Inflammatory macrophage treated with lipopolysaccharide for 1 hour (primary cell): ENCODE results near the gene RHEBL1.

Experiments used
- DNase-seq, 2 donors: peaks; one replicate each; pipeline ENCODE4 v3.0.0-alpha.2; 2020 to 2022

The RHEBL1 gene, protein sequence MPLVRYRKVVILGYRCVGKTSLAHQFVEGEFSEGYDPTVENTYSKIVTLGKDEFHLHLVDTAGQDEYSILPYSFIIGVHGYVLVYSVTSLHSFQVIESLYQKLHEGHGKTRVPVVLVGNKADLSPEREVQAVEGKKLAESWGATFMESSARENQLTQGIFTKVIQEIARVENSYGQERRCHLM

DNA sequence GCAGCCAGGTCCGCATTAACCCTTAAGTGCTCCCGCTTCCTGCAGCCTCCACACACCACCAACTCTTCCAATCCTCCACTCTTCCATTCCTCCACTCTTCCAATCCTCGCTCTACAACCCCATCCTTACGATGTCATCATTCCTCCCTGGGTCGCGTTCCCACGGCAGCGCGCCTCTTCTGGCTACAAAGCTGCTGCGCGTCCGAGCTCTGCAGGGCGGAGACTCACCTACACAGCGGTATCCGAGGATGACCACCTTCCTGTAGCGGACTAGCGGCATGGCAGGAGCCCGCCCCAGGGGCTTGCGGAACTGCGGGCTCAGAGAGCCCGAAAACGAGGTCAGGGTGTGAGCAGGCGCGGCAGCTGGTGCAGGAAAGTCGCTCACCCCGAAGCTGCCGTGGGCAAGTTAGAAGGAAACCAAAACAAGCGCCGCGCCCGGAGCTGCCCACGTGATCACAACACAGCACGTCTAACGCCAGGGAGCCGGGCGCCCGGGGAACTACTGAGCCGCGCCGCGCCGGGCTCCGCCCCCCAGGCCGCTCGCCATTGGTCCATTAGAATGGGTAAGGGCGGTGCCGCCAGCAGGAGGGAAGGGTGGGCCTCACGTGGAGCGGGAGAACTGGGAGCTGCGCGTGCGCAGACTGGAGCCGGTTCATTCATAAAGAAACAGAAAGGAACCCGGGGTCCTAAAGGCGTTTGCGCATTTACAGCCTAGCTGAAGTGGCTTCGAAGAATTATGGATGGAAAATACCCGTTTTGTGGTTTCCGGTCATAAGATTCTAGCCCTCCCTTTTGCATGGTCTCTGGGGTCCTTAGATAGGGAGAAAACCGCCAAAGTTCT is at the start of gene RHEBL1:
RHEBL1 (minus strand) TSS at position 473 of the 840 bp plus-strand sequence; CDS start at position 279, 194 bp downstream.
- DNase-seq = peak; percentile 98 to 99

DNA sequence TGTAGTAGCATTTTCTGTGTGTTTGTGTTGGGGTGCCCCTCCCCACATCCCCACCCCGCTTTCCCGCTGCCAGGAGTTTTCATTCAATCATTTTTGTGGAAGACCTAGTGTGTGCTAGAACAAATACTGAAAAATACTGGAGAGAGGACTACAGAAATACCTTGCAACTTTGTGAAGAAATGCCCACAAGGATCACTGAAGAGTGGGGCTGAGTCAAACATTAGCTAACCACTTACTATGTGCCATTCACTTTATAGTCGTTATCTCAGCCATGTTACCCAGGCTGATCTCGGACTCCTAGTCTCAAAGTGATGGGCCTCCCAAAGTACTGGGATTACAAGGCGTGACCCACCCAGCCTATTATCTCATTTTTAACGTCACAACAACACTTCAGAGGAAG is 41.4 kb upstream of the RHEBL1 start:
- no peak for DNase-seq

DNA sequence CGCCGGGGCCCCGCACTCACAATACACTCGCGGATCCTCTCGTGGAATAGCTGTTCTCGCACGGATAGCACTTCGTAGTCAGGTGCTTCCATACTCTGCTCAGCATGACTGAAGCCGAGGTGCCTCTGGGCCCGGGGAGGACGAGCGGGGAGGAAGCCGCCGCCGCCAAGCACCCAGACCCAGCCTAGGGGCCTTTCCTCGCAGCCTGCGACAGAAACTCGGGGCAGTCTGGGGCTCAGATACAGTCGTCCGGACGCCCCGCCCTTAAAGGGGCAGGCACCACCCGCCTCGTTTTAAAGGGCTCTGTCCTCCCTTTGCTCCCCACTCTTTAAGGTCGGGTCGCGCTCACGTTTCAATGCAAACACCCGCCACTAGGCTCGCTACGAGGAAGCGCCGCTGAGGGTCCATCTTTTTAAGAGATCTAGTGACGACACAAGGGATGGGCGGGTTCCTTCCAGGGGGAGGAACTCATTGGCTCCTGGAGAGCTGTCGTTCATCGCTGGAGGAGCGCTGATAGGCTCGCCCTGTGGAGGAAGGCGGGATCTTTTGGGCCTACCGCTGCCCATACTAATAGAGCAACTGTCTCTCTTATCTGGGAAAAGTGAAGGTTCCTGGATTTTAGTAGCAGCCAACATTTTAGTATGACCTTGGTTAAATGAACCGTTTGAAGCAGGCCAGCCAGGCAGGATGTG is 40.8 kb upstream of the RHEBL1 start, which contains the start of gene LMBR1L:
LMBR1L (minus strand) TSS at position 384 of the 692 bp plus-strand sequence; CDS start at position 92, 292 bp downstream.
- DNase-seq = peak; percentile 97 to 100

DNA sequence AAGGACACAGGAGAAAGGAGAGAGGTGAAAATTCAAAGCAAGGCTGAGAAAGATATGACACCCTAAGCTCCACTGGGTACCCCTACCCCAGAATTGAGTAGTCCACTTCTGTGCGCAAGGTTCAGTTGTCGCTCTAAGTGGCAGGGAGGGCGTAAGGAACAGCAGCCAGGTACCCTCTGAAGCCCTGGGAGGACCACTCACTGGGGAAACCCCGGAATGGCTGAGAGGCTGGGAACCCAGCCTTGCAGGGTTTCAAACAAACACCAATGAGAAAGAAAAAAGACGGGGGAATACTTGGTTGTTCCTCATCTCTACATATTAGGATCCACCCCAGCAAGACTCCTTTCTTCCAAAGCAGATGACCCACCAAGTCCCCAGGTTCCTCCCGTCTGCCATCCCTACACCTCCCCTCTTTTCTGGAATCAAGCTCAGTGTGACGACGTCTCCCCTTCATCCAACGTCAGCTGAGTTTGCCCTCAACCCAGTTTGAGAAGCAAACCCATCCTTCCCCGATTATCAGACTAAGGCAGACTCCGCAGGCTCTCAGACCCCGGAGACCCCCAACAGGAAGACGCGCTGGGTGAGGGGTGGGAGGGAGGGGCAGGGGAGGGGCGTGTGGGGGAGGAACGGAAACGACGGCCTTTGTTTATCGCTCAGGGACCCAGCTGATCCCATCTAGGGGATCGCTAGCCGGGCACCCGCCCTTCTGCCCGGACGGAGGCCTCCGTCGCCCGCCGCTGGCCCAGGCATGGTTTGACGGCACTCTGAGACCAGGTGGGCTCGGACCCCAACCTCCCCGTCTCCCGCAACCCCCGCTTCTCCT is 40.1 kb upstream of the RHEBL1 start:
- DNase-seq = no peak

DNA sequence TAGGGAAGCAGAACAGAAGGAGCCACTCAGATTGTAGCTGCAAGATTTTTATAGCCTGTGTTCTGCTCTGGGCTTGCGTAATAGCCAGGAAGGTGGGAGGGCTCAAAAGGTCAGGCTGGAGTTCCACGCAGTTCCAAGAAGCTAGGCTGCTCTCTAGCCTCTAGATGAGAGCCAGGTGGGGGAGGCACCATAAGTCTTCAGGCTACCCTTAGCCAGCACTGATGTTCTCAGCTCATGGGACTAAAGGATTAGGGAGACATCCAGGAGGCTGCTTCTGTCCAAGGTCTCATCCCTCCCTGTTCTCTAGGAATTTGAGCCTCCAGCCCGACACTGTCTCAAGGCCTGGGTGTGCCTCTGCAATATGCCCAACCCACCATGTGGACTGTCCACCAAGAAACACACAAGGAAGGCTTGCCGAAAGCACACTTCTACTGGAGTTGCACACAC is 39.2 kb upstream of the RHEBL1 start:
- peak; percentile 70 to 74 for DNase-seq

DNA sequence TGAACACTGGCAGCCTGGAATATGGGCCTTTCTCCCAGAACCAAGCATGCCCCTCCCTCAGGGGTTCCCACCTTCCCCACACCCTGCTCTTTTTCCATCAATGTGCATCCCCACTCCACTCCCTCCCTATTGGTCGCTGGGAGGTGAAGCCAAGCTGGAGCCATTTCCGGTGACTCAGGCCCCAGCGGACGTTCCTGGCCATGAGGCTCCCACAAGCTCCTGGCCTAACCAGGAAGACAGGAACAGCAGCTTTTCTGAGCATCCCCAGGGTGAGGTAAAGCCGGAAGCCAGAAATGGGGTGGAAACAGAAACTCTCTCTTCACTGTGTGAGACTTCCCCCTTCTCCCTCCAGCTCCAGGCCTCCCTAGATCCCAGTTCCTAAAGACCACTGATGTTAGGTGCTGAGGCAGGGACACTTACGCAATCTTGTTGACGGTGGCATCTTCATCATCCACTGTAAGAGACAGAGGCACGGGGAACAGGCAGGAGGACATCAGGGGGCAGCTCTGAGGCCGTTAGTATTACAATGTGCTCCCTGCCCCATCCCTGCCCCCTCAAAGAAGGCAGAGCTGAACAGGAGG is 35.8 kb upstream of the RHEBL1 start:
- no peak for DNase-seq

DNA sequence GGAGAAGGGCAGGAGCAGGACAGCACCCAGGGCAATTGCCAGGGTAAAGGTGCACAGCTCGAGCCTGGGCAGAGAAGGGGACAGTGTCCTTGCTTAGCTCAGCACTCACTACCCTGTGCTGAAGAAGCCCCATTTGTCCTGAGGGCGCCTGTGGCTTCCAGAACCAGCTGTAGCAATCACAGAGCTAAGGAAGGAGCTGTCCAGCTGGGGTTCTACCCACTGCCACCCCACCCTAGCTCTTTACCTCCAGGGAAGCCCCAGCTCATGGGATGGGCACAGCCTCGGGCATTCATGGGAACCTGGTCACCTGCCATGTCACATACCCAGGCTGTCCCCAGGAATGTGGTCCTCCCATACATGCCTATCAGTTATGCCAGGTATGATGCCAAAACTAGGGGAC is 35.0 kb upstream of the RHEBL1 start:
- DNase-seq = no peak

DNA sequence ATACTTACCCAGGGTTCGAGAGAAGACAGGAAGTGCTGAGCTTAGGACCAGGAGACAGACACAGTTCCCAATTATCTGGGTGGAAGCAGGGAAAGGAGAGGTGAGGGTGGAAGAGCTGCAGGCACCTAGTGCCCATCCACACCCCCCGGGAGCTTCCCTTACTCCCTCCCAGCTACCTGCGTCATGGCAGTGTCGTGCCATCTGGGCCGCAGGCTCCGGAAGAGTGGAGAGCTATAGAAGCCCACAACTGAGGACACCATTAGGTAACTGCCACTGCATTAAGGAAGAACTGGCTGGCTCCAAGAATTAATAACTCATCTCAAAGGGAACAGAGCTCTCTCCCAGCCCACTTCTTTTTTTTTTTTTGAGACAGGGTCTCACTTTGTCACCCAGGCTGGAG is 30.6 kb upstream of the RHEBL1 start:
- no peak for DNase-seq

DNA sequence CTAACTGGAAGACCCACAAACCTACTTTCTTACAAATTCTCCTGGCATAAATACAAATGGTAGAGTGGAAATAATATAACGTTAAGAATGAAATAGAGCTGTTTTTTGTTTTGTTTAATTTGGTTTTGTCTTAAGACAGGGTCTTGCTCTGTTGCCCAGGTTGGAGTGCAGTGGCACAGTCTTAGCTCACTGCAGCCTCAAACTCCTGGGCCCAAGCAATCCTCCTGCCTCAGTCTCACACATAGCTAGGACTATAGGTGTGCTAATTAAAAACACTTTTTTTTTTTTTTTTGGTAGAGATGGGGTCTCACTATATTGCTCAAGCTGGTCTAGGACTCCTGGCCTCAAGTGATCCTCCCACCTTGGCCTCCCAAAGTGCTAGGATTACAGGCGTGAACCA is 28.9 kb upstream of the RHEBL1 start:
- DNase-seq = no peak

DNA sequence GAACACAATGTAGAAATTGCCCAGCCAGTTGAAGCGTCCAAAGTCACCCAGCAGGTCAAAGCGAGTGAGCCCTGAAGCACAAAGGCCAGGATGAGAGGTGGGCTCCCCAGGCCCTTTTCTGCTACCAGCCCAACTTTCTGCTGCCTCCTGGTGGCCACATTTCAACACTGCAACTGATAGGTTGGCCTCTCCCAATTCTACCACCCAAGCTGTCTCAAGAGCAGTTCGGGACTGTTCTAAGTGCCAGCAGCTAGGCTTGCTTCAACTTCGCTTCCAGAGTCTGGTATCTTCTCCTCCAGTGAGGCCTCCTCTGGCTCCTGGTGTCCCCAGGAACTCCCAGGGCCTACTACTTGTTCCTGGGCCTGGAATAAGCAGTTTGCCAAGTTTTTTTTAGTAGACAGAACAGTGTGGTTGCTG is 28.3 kb upstream of the RHEBL1 start:
- peak in 1 of 2 donors; percentile 71 for DNase-seq

DNA sequence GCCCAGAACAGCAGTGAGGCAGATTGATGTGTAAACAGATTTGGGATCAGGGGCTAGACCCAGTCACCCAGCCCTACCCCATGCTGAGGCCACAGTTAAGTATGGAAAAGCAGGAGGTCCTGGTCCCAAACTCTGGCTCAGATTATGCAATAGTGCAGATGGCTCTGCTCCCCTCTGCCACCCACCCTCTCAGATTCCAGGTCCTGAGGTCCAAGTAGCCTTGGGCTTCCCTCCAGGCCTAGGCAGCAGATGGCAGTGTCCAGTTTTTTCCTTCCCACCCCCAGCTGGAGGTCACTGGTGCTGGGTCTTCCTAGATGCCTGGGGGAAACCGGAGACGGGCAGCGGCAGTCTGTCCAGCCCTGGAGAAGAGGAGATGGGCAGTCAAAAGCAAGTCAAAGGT is 27.6 kb upstream of the RHEBL1 start:
- DNase-seq = no peak

DNA sequence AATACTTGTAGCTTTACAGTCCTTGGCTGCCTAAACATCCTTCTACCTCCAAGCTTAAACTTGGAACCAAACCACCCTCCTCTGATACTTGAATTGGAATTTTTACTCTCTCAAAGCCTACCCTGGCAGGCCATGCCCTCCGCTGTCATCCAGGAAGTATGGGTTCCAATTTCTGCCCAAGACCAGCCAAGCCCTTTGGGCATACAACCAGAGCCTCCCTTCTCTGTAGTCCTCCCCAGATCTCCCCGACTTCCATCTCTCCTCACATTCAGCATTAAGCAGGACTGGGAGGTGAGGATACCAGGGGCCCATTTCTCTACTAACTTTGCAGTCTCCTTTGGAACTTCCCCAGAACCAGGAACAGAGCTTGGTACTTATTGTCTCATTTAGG is 25.2 kb upstream of the RHEBL1 start:
- DNase-seq = no peak

DNA sequence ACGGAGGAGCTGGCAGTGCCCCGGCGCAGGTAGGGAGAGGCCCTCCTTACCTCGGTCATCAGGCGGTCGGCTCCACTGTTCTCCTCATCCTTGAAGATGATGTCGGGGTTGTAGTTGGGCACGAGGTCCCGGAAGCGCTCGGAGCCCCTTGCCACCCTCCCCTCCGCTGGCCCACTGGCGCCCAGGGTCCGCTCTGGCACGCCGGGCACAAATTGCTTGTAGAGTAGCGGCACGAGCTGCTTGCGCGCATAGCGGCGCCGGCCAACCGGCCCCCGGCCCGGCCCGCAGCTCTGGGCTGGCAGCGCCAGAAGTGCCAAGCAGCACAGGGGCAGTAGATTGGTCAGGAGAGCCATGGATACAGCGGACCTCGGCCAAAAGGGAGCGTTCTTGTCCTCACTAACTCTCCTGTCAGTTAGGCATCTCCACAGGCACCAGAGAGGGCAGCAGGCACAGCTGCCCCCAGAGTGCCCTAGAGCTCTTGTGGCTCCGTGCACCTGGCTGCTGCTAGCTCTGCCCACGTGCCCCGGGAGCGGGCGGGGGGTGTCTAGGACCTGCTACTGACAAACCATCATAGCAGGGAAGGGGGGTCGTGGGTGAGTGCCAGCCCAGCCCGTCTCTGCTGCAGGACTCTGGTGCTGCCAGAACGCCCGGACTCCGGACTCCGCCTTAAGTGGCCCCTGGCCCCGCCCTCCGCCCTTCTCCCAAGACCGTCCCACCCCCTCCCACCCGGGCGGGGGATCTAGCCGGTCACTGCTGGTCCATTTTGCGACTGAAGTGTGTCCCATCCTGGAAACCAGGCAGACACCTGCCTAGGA is 24.6 kb upstream of the RHEBL1 start, which contains the start of gene DHH:
DHH (minus strand) TSS at position 642 of the 815 bp plus-strand sequence; CDS start at position 353, 289 bp downstream.
- DNase-seq = no peak

DNA sequence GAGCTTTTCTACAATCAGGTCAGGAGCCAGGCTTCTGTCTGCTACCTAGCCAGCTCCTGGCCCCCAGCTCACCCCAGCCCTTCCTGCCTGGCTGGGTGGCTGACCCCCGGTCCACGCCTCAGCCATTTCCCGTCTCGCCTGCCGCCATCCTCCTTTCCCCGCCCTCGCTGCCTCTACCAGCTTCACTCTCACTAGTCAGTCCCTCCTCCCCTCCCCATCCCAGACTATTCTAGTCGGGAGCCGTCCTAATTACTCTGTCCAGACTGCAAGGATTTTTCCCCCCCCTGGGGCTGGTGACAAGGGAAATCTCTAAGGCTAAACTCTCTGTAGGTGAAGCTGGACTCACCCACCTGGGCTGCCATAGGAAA is 24.0 kb upstream of the RHEBL1 start:
- DNase-seq = no peak

DNA sequence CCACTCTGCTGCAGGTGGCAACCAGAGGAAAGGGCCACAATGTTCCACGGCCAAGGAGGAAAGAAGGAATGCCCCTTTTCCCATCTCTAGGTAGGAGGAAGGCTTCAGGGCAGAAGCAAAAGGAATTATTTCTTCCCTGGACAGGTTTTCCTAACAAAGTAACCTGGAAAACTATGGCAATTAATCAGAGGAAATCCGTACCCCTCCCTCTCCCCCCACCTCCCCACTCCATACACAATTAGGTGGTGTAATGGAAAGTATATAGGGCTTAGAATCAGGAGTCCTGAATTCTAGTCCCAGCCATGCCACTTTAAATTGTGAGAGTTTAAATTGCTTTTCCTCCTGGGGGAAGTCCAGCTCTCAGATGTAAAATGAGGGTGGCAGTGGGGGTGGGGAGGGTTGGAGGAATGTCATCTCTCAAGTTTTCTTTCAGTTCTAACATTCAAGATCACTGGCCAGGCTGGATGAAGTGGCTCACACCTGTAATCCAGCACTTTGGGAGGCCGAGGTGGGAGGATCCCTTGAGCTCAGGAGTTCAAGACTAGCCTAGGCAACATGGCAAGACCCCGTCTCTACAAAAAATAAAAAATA is 23.1 kb upstream of the RHEBL1 start:
- DNase-seq = no peak

DNA sequence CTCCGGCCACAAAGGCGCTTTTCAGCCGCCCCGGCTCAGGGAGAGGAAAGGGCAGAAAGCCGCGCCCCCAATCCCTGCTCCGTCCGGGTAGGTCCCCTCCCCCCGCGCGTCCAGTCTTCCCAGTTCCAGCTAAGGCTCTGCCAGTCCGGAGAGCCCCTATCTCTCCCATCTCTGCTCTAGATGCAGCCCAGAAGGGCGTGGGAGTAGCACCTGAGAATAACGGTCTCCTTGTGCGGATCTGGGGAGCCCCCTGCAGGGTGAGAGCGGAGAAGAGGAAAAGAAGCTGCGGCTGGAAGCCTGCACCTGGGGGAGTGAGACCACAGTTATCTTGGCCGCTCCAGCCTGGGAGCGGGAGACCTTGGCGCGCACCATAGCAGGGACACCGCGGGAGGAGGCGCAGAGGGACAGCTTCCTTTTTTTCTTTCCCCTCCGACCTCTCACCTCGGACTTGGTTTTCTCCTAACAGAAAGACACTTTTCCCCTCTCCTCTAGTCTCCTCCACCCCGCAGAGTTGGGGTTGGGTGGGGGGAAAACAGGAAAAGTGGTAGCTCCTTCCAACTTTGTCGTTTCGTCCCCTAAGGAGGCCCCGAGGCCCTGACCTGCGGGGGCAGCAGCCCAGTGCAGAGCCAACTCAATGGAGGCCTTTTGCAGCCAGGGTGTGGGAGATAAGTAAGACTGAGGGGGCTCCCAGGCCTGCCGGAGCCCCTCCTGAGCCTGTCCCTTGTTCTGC is 22.5 kb upstream of the RHEBL1 start:
- no peak for DNase-seq

DNA sequence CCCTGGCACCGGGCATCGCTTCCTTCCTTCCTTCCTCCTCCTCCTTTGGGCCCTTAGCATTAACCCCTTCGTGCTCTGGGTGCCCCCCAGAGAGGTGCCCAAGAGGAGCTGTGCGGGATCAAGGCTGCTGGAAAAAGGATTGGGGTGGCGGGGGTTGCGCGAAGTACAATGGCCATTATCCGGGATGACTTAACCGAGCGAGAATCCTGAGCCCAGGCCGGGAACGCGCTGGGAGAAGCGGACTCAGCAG is 22.0 kb upstream of the RHEBL1 start:
- no peak for DNase-seq

DNA sequence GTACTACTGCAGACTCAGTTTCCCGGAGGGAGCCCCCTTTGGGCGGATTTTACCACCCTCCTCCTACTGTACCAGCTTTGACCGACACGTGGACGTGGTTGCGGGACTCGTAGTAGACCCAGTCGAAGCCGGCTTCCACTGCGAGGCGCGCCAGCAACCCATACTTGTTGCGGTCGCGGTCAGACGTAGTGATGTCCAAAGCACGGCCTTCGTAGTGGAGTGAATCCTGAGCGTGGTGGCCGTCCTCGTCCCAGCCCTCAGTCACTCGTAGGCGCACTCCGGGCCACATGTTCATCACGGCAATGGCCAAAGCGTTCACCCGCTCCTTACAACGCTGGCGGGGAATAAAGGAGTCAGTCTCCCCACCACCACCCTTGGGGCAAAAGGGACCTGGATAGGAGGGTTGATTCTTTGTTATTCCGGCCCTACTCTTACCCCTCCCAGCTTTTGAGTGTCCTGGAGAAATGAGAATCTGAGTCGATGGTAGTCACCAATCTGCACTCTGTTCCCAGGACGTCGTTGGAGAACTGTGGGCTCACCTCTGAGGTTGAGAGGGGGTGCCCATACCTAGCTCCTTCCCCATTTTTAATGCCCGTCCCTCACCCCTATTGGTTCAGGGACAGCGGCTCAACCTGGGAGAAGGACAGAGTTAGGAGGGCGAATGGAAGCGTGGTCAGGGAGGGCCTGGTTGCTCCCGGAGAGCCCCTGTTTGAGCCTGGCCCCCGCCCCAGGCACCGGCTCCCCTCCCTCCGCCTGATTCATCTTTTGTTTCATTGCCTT is 21.5 kb upstream of the RHEBL1 start:
- DNase-seq = no peak
